Activated CD8-positive, alpha-beta memory T cell treated with anti-CD3 and anti-CD28 coated beads, Interleukin-2, amount 50 U/mL, for 4 hours (primary cell): ENCODE measurements around the gene CDX1.

ENCODE experiments used
- DNase-seq: peaks from one replicate; pipeline ENCODE4 v3.0.0-alpha.2; 2020

Gene CDX1

DNA sequence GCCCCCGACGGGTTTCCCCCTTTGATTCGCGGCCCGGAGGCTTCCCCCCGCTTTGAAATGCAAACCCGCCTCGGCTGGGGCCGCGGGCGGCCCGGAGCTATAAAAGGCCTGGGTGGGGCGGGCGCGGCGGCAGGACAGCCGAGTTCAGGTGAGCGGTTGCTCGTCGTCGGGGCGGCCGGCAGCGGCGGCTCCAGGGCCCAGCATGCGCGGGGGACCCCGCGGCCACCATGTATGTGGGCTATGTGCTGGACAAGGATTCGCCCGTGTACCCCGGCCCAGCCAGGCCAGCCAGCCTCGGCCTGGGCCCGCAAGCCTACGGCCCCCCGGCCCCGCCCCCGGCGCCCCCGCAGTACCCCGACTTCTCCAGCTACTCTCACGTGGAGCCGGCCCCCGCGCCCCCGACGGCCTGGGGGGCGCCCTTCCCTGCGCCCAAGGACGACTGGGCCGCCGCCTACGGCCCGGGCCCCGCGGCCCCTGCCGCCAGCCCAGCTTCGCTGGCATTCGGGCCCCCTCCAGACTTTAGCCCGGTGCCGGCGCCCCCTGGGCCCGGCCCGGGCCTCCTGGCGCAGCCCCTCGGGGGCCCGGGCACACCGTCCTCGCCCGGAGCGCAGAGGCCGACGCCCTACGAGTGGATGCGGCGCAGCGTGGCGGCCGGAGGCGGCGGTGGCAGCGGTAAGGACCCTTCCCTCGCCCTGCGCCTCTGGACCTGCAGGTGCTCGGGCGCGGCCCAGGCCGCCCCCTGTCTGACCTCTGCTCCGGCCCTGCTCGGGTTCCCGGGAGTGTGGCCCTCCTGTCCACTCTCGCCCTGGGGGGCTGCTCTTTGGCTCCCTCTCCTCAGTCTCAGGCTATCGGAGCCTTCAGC is at the start of gene CDX1:
CDX1 (plus strand) TSS at position 129 of the 862 bp plus-strand sequence; CDS start at position 228, 99 bp downstream.
- DNase-seq = no peak

DNA sequence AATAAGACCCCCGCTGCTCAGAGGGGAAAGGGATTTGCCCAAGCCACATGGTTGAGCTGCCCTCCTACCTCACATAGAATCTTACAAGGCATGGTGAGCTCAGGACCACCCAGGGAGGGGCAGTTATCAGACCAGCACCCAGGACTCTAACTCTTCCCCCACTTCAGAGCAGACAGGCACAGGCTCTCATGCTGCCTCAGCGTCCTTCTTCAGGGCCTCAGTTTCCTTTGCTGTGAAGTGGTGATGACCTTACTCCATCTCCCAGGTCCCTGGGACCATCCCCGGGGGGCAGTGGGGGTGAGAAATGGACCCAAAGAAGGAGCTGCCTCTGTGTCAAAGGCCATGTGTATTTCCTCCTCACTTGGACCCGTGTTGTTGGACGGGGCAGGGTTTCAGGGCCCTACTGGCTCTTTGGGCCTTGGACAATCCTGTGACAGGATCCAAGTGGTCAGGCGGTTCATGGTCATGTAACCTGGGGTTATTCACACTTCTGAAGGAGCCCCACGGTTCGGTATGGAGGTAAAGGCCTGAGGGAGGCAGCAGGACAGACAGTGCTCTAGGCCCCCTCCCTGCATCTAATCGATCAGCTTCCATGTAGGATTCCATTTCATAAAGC is 48.5 kb upstream of the CDX1 start:
- DNase-seq = no peak

DNA sequence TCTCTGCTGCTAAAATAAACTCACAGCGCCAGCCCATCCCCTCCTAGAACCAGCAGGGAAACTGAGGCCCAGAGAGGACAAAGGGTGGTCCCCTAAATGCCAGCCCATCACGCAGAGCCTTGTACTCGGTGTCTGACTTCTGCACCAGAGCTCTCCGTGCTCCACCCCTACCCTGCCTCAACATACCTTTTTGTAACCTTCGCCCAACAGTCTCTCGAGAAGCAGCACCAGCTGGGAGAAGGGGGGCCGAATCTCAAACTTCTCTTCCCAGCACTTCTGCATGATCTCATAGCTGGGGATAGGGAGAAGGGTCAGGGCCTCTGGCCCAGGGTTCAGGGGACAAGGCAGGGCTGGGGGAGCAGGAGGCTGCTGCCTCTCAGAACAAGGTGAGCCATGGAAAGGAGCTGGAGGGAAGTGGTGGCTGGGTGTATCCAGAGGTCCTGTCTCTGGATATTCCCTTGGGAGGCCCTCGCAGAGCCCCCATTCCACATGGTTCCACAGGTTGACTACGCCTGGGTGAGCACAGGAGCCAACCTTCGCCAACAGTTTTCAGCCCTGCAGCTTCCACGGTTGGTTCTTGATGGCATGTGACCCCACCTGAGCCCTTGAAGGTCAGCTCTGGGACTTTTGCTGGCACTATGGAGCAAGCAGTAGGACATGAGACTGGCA is 47.9 kb upstream of the CDX1 start:
- no peak for DNase-seq

DNA sequence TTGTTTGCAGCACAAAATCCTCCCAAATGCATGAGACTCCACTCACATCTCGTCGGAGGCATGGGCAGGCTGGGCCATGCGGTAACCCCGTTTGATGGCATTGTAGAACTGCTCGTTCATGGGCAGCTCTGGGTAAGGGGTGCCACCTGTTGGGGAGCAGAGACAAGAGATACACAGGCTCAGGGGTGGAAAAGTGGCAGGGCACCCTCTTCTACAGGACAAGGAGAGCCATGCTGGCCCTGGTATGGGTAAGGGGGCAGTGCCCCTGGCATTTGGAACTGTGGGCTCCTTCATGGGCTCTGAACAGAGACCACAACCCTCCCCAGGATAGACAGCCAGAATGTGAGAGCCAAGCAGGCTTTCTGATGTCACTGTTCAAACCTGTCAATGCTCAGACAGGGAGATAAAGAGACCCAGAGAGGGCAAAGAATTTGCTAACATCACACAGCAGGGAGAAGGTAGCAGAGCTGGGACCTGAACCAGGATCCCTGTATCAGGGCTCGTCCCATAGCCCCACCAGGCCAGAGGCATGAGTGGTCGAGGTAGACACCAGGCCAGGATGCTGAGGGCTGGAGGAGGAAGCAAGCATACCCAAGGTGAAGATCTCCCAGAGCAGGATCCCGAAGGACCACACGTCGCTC is 47.0 kb upstream of the CDX1 start:
- no peak for DNase-seq

DNA sequence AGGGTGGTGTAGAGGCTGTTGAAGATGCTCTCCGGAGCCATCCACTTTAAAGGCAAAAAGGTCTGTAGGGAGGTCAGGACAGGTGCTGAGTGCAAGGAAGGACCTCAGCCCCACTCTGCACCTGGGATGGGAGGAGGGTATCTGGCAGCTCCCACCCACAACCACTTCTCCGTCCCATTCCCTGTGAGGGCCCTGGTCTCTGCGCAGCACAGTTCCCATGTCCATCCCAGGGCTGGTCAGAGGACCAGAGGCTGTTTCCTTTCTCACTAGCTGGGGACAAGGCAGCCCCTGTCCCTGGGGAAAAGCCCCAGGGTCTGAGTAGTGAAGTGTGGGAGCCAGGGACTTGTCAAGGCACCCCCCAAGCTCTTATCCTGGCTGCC is 46.5 kb upstream of the CDX1 start:
- no peak for DNase-seq

DNA sequence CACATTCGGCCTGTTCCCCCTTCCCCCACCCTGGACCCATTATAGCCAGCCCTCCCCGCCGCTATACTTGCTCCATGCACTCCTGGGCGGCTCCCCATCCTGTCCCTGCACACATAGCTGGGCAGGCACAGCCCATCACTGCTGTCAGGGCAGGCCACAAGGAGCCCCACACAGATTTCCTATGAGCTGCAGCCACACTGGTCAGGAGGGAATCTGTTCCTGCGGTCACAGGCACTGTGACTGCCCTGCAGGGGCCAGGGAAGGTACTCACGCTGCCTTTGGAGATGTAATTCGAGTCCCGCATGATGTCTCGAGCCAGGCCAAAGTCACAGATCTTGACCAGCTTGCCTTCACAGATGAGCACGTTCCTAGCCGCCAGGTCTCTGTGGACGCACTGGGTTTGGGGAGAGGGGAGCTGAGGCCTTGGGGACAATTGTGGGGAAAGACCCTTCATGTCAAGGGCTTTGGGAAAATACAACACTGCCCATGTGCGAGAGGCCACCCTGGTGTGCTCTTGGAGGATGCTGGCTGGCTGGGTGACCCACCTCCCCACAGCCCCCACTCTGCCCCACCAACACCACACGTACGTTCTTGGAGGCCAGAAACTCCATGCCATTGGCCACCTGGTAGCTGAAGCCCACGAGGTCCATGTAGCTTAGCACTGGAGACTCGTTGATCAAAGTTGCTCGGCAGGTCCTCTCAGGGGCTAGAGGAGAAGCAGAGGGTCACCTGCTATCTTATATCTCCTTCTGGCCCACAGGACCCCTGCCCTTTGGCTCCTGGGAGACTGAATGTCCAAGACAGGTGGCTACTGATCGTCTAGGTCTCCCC is 45.7 kb upstream of the CDX1 start:
- DNase-seq = no peak

DNA sequence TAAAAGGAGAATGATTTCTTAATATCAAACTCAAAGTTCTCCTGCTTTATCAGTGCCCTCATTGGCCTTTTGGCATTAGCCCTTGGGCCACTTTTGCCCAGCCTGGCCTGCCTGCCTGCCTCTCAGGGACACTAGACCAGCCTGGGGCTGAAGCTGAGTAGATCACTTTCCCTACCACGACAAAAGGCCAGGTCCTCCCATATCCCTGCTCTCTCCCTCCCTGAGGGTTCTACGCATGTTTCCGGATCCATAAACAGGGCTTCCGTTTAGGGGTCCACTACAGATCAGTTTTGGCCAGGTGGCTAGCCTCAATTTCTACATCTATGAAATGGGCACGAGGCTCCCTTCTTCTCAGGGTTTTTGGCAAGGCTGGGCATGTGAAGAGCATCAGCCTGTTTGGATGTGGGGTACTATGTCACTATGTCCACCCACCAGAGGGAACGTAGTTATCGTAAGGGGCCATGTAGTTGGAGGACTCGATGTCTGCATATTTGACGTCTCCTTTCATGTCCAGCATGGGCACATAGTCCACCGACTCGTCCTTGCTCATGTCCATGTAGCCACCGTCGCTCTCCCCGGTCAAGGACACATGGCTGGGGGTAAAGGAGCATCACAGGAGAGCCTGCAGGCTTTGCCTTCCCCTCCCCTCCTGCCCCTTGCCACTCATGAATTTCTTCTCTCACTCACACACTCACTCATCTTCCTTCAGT is 45.0 kb upstream of the CDX1 start:
- no peak for DNase-seq

DNA sequence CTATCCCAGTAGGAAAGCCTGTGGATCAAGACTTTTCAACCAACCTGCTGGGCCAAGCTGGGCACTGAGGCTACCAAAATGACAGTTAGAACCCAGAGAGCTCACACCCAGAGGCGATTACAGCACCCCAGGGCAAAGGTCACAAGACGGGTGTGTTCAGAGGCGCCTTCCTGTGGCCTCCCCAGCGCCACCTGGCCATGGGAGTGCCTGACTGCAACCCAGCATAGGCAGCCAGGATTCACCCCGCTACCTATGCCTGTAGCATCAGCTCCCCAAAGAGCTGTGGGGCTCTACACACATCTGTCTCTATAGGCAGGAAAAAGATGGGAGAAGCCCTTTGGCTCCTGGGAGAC is 44.4 kb upstream of the CDX1 start:
- DNase-seq = no peak

DNA sequence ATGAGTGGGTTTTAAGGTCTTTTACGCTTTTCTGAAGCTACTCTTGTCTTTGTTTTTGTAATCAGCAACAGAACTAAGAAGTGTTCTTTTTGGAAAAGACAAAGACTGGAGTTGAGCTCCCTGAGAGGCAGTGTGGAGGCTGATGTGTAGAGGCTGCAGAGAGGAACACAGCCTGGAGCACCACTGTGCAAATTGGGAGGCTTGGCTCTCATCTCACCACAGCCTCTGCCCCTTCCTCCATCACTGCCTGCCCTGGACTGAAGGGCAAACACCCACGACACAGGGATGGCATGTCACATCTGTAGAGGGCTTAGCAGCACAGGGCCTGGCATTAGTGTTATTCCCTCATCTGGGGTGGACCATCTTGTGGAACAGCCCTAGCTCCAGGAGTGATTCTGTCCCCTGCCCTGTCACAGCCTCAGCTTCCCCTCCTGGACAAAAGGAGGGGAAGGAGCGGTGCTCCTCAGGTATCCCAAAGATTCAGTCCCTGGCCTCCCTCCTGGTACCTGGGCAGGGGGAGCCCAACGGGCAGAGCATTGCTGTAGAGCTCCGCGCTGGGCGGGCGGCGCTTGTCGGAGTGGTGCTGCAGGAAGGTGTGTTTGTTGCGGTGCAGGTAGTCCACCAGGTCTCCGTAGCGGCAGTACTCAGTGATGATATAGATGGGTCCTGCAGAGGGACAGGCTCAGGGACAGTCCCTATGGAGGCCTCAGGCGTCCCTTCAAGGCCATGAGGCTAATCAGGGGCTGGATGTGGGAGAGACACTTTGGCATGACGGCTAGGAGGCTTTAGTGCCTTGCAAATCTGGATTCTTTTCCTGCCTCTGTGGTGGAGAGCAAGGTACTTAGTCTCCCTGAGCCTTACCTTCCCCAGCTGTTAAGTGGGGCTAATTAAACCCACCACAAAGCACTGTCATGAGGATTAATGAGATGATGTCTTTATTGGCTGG is 43.8 kb upstream of the CDX1 start:
- no peak for DNase-seq

DNA sequence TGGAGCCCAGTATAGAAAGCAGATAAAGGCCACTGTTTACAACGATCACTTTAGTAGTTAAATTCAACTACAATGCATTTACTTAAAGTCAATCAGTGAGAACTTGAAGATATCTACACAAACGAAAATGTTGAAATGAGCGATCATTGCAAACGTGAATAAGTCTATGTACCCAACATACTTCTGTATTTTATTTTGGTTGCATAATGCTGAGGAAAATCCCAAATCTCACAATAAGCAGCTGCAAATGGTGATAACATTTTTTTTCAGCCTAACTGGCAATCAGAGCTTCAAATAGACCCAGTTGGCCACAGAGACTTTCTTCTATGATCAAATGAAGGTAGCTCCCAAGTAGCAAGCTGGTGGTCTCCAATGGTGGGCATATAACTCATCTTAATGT is 43.0 kb upstream of the CDX1 start:
- no peak for DNase-seq

DNA sequence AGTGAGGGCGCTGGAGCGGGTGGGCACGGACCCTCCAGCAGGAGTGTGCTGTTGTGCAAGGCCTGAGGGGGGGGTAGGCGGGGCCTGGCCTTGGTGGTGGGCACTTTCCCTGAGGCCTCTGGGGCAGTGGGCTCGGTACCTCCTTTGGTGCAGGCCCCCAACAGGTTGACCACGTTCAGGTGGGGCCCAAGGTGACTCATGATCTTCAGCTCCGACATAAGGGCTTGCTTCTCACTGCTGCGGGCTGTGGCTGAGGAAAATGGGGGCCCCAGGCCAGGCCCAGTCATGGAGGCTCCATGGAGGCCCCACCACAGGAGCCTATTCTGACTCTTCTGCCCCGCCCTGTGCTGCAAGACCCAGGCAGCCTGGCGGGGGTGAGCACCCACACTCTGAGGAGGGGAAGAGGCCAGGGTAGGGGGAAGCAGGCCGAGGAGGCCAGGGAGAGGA is 42.4 kb upstream of the CDX1 start:
- DNase-seq = no peak

DNA sequence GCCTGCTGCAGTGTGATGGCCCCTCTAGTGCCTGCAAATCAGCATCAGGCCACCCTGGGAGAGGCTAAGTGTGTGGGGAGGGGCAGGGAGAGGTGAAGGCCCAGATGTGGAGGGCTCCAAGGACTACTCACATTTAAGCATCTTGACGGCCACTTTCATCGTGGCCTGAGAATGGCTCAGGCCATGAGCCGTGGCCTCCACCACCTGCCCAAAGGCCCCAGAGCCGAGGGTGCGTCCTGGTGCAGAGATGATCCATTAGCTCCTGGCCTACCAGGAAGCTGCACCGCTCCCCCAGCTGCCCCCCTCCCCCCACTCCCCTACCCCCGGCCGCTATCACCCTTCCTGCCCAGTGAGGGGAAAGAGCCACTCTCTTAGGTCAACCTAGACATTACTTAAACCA is 42.0 kb upstream of the CDX1 start:
- DNase-seq = no peak

DNA sequence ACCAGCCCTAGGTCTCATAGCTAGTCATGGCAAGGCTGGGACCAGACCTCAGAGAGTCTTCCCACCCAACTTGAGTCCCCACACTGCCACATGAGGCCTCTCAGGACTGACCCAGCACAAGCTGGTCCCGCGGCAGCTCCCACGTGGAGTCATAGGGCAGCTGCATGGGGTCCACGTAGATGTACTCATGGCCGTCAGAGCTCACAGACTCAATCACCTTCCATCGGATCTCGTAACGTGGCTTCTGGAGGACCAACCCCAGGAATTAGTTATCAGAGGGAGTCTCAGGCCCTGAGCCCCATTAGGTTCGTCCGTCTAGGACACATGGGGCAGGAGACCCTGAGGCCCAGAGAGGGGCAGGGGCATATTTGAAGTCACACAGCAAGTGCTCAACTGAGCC is 41.2 kb upstream of the CDX1 start:
- DNase-seq = no peak

DNA sequence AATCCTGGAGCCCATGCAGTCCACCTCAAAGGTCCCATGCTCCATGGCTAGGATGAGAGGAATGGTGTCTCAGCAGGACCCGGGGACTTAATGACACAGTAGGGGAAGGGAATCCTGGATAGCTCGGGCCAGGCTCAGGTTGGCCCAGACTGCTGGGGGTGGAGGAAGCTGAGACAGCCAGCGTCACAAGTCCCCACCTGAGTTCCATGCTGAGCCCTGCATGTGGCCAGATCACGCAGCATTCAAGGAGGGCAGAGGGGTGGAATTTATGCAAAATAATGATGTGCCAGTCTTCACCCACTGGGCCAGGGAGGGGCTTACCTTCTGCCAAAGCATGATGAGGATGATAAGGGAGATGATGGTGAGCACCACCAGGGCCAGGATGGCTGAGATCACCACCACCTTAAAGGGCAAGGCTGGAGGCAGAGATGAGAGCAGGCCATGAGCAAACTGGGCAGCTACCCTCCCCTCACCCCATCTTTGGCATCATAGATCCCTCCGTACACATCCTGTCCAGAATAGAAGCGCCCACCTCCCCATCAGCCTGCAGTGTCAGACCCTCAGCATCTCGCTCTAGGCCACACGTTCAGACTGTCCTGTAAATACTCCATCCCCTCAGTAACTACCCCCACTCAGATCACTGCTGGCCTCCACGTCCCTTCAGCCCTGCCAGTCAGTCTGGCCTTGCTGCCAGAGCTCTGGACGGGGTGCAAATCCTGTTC is 40.2 kb upstream of the CDX1 start:
- no peak for DNase-seq

DNA sequence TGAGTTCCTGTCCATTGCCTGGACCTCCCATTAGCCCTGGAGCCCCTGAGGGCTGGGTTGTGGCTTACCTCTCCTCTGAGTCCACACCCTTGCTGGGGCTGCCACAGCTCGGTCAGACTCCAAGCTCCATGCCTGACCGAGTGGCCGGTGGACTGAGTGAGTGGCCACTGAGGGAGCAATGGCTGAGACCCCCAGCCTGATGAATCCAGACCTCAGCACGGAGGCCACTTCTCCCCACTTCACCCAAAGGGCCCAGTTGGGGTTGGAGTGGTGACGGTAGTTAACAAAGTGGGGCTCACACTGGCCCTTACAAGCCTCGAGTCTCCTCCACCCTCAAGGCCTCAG is 39.7 kb upstream of the CDX1 start:
- DNase-seq = no peak

DNA sequence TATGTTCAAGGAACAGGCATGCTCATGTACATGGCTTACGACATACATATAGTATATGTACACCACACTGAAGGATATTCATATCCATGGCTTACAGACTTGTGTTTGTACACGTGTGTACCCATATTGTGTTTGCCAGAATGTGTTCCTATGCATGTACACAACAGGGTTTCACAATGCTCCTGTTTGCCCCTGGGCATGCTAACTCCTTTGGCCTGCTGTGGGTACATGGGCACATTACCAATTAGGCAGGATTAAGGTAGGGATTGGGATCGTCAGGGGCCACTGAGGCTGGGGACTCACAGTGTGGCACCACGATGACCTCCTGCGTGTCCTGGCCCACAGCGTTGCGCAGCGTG is 37.1 kb upstream of the CDX1 start:
- no peak for DNase-seq

DNA sequence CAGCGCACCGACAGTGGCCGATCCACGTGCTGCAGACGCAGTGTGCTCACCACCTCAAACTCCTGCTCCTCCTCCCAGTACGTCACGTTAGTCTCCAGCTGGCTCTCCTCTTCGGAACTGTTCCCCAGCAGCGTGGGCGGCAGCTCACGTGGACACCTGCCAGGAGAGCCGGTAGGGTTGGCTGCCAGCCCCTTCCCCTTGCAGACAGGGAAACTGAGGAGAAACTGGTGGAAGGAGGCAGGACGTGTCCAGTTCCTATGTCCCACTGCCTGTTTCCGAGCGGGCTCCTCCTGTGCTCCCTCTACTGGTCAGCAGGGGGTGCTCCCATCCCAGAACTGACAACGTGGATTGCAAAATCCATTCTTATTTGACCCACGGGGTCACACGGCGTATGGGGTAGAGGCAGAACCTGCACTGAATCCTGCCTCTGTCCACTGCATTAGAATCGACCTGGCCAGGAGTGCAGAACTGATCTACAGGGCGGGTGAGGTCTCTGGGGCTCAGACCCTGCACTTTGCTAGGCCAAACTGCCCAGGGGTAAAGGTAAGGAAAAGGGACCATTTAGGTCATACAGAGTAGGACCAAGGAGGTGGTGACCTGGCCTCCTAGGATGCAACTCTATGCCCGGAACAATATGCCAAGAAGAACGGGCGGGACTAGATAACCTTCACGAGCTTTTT is 36.6 kb upstream of the CDX1 start:
- DNase-seq = peak; percentile 47

DNA sequence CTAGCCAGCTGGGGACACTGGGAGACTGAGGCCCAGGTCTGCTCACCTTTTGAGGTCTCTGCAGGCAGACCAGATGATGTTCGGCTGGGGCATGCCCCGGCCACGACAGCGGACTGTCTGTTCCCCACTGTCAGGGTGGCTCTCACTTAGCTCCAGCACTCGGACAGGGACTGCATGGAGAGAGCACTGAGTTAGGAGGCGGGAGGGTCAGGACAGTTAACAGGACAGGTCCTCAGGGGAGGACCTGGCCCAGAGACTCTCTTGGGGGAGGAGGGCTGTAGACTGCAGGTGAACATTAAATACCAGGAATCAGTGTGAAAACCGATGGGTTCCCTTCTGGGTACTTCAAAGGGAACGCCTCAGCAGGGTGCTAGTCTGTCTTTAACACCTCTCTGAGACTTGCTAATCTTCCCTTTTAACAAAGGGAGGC is 36.1 kb upstream of the CDX1 start:
- DNase-seq = no peak

DNA sequence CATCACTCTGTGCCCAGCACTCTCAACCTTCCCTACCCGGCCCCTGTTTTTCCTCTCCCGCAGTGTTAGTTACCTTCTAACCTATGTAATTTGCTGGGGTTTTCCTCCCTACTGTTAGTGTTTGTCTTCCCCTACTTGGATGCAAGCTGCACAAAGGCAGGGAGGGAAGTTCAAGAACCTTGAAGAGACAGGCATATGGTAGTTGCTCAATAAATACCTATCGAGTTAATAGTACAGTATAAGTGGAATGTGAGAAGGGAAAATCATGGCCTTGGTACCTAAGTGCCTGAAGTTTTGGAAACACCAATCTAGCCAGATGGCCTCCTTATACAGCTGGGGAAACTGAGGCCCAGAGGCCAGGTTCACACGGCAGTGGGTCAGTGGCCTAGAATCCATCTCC is 35.1 kb upstream of the CDX1 start:
- no peak for DNase-seq
